Neutrophil (primary cell): Measurements from ENCODE around the gene DDIT3.

Source experiments
- H3K27ac ChIP-seq: fragments of 200-600 bp; sonication (generic); 2 replicates; pipeline ENCODE4 v1.5.1; 2016; ENCODE audit warnings: mild to moderate bottlenecking, moderate library complexity
- H3K27me3 ChIP-seq: fragments of 200-600 bp; sonication (generic); 2 replicates; pipeline ENCODE4 v1.6.0; 2016; ENCODE audit warnings: mild to moderate bottlenecking
- H3K36me3 ChIP-seq: fragments of 200-600 bp; sonication (generic); 2 replicates; pipeline ENCODE4 v1.5.1; 2017
- H3K4me1 ChIP-seq, 2 experiments: fragments of 200-600 bp in 1 of 2; sonication (generic) in 1 of 2; 1 replicate in 1 of 2; 2 replicates in 1 of 2; pipeline versions ENCODE4 v1.5.1 to v1.6.1; 2013 to 2016; ENCODE audit warnings: low read depth in 1 of 2, low read length in 1 of 2, mild to moderate bottlenecking in 1 of 2, moderate library complexity in 1 of 2; ENCODE audit not compliant: control insufficient read depth in 1 of 2, insufficient read depth in 1 of 2
- H3K4me3 ChIP-seq, 2 experiments: fragments of 200-600 bp in 1 of 2; sonication (generic) in 1 of 2; 1 replicate in 1 of 2; 2 replicates in 1 of 2; pipeline ENCODE4 v1.5.1; 2013 to 2016; ENCODE audit warnings: low read depth in 1 of 2, low read length in 1 of 2, mild to moderate bottlenecking in 1 of 2, moderate library complexity in 1 of 2
- H3K9me3 ChIP-seq: fragments of 200-600 bp; sonication (generic); 2 replicates; pipeline ENCODE4 v1.5.1; 2016
- CTCF ChIP-seq: fragments of 200-600 bp; sonication (generic); IDR thresholded peaks from 2 replicates; pipeline ENCODE4 v1.5.1; 2016; ENCODE audit warnings: antibody characterized with exemption

The DDIT3 gene

GRCh38 chr12:57487055-57487596, 33.2 kb downstream of the DDIT3 start:
- Histone ChIP-seq H3K27ac (peak overlapping the region; percentile 86), H3K4me1 (peaks cover 19% of the 10 kb centered on the region in 2 experiments), H3K9me3 (no peaks in the 10 kb centered on the region), H3K4me3 (peak overlapping the region; percentile 69 to 90), H3K36me3 (peaks cover 33% of the 10 kb centered on the region), H3K27me3 (no peaks in the 10 kb centered on the region)
- no peak for TF ChIP-seq CTCF

DNA sequence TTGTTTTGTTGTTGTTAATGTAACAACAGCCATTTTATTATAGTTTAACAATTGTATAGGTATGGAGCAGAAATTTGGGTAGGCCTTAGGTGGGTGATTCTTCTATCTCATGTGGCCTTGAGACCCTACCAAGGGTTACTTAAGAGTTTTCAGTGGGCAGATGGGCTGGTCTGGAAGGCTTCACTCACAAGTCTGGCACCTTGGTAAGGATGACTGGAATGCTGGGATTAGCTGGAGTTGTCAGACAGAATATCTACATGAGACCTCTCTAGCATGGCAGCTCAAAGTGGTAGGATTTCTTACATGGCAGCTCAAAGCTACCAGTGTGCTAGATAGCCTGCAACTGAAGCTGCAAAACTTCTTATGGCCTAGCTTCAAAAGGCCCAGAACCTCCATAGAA, 34.6 kb downstream of the DDIT3 start:
- TF ChIP-seq CTCF: no peak
- no peak overlapping the region for H3K4me3 ChIP-seq
- H3K27me3 ChIP-seq: no peaks in the 10 kb centered on the region
- peaks cover 32% of the 10 kb centered on the region in 2 experiments for H3K4me1 ChIP-seq
- no peaks in the 10 kb centered on the region for H3K9me3 ChIP-seq
- peak overlapping the region; percentile 23 for H3K27ac ChIP-seq
- H3K36me3 ChIP-seq: peaks cover 20% of the 10 kb centered on the region

DNA sequence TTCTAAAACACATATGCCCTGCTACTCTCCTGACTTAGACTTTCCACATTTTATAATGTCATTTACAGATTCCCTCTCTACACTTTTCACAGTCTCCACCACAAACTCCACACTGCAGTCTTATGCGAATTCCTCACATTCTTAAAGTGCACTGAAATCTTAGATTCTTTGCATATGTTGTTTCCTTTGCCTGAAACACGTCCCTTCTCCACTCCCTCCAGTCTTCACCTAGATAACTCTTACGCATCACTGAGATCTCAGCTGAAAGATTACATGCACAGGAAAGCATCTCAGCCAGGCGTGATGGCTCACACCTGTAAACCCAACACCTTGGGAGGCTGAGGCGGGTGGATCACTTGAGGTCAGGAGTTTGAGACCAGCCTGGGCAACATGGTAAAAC, 36.8 kb downstream of the DDIT3 start:
- H3K27me3 ChIP-seq: no peaks in the 10 kb centered on the region
- H3K9me3 ChIP-seq: no peaks in the 10 kb centered on the region
- peaks cover 46 to 47% of the 10 kb centered on the region in 2 experiments for H3K4me1 ChIP-seq
- H3K36me3 ChIP-seq: no peaks in the 10 kb centered on the region
- no peak overlapping the region for H3K27ac ChIP-seq
- no peak for TF ChIP-seq CTCF
- no peak overlapping the region for H3K4me3 ChIP-seq

DNA sequence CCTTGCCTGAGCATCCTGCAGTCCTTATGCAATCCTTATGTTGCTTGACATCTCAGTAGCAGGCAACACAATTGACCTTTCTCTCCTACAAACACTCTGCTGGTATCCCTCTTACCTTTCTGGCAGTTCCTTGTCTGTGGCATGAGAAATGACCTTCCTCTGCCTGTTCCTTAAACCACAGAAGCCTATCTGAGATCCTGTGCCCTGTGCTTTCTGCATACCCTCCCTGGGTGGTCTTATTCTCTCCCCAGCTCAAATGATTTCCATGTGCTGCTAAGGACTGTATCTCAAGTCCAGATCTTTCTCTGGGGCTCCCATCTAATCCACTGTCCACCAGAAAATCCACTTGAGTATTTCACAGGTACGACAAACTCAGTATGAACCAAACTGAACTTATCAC, 38.6 kb downstream of the DDIT3 start:
- Histone ChIP-seq H3K4me1 (peaks cover 40 to 48% of the 10 kb centered on the region in 2 experiments), H3K27me3 (no peaks in the 10 kb centered on the region)

GRCh38 chr12:57479376-57480115, 40.8 kb downstream of the DDIT3 start, which contains the start of gene ARHGAP9:
ARHGAP9 (minus strand) TSS chr12:57479866; CDS start chr12:57479406, 460 bp downstream.
- H3K9me3 ChIP-seq: no peaks in the 10 kb centered on the region
- peaks cover 54 to 65% of the 10 kb centered on the region in 2 experiments for H3K4me1 ChIP-seq
- TF ChIP-seq CTCF: no peak
- peak within 1 kb of the TSS; percentile 97 to 100 for H3K4me3 ChIP-seq
- H3K27me3 ChIP-seq: no peaks in the 10 kb centered on the region
- H3K36me3 ChIP-seq: peaks cover 22% of the 10 kb centered on the region
- H3K27ac ChIP-seq: peak within 1 kb of the TSS; percentile 99

More for the DNA sequence above, 38.6 kb downstream of the DDIT3 start:
- TF ChIP-seq CTCF: no peak
- peak overlapping the region; percentile 99 for H3K27ac ChIP-seq
- H3K9me3 ChIP-seq: no peaks in the 10 kb centered on the region
- H3K4me3 ChIP-seq: no peak overlapping the region
- peaks cover under 1% of the 10 kb centered on the region for H3K36me3 ChIP-seq
